H7 (cell line): ENCODE measurements around the gene CYBRD1. TPM values are rescaled to one million over a fixed set of nuclear protein-coding genes. Genes with fewer than 3 reads are reported as not detected.
A peak's percentile ranks its signal among the peaks of the same experiment; 100 is the strongest.
"Not testable (repeated sequence)": the region's sequence is repeated elsewhere in the genome, so short reads cannot be mapped to it uniquely, and the experiment has no call there.

Experiments
- DNase-seq: peaks from one replicate; pipeline ENCODE4 v3.0.0; 2012
- H3K27me3 ChIP-seq: 2 replicates; pipeline ENCODE4 v1.6.0; 2011; ENCODE audit warnings: mild to moderate bottlenecking, low read length; ENCODE audit not compliant: control insufficient read depth, insufficient read depth
- H3K36me3 ChIP-seq: replicated peaks from 2 replicates; pipeline ENCODE4 v1.5.1; 2011; ENCODE audit warnings: low read length; ENCODE audit not compliant: control insufficient read depth, insufficient read depth
- H3K4me3 ChIP-seq: 2 replicates; pipeline ENCODE4 v1.5.1; 2011; ENCODE audit warnings: low read depth, mild to moderate bottlenecking, control low read depth, low read length, moderate library complexity; ENCODE audit not compliant: insufficient read depth
- total RNA-seq: library from RNA; depleted of rRNA; stranded (reverse); fragments of >200 nt; shearing (Covaris generic); gene quantifications from 2 replicates; pipeline ENCODE4 v1.2.3, GENCODE V29; 2014; rRNA removed

Gene CYBRD1, protein sequence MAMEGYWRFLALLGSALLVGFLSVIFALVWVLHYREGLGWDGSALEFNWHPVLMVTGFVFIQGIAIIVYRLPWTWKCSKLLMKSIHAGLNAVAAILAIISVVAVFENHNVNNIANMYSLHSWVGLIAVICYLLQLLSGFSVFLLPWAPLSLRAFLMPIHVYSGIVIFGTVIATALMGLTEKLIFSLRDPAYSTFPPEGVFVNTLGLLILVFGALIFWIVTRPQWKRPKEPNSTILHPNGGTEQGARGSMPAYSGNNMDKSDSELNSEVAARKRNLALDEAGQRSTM
- total RNA-seq, result 2.4 and 4.0 TPM in 2 replicates

DNA sequence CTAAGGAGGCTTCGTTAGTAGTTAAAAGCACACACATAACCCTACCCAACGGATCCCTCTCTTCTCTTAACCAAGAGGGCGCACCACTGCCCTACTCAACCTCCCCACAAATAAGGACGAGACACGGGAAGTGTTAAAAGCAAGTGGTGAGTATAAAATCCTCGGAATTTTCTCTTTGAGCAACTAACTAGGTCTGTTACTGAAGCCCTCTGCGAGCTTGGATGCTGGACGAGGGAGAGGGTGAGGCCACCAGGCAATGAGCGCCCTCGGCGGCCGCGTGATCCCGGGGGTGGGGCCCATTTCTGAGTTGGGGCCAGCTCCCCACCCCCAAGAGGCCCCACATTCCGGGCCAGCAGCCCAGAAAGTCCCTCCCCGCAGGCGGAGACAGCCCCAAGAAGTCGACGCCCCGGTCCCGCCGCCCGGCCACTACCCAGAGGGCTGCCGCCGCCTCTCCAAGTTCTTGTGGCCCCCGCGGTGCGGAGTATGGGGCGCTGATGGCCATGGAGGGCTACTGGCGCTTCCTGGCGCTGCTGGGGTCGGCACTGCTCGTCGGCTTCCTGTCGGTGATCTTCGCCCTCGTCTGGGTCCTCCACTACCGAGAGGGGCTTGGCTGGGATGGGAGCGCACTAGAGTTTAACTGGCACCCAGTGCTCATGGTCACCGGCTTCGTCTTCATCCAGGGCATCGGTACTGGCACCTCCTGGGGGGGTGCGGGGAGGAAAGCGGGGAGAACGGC, at the start of gene CYBRD1:
TSS of gene CYBRD1 (plus strand) at position 423 of the 736 bp plus-strand sequence. CDS start at position 495, 72 bp downstream.
- peak; percentile 77 for DNase-seq
- H3K27me3 ChIP-seq, result peaks cover 6% of the 10 kb centered on the region
- H3K36me3 ChIP-seq, result no peaks in the 10 kb centered on the region
- peak within 1 kb of the TSS; percentile 76 for H3K4me3 ChIP-seq

DNA sequence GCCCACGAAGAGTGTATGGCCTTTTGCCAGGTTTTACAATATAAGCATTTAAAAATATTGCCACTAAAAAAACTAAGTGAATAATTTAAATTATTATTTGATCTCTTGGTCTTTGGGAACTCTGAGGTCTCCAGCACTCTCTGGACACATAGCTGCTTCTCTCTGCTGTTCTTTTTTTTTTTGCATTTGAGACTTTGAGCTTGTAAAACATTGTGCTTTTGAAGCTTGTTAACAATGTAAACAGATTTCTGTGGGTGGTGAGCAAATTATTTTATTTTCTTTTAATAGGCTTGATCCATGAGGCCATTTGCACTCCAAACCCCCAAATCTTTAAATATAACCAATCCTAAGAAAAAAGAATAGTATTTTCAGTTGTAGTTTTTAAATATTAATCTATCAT, 46.3 kb upstream of the CYBRD1 start:
- H3K27me3 ChIP-seq, result no peaks in the 10 kb centered on the region
- no peak overlapping the region for H3K4me3 ChIP-seq
- H3K36me3 ChIP-seq, result peaks cover 9% of the 10 kb centered on the region
- DNase-seq, result no peak

DNA sequence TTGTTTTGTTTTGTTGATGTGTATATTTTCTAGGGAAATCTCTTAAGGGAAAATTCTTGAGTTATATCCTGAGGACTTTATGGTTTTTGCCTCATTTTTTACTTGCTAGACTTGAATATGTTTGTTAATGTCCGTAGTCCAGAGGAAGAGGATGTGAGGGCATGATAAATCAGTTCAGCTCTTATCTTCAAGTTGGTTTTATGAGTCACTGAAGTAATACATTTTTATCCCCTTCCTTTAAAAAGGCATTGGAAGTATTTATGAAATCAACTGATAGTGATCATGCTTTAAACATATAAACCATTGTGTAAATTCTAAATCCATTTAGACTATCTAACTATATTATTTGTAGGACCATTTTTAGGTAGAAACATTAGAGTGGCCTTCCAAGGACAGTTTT, 43.9 kb upstream of the CYBRD1 start:
- no peak for DNase-seq
- no peak overlapping the region for H3K4me3 ChIP-seq
- H3K27me3 ChIP-seq, result no peaks in the 10 kb centered on the region
- H3K36me3 ChIP-seq, result peaks cover 9% of the 10 kb centered on the region

DNA sequence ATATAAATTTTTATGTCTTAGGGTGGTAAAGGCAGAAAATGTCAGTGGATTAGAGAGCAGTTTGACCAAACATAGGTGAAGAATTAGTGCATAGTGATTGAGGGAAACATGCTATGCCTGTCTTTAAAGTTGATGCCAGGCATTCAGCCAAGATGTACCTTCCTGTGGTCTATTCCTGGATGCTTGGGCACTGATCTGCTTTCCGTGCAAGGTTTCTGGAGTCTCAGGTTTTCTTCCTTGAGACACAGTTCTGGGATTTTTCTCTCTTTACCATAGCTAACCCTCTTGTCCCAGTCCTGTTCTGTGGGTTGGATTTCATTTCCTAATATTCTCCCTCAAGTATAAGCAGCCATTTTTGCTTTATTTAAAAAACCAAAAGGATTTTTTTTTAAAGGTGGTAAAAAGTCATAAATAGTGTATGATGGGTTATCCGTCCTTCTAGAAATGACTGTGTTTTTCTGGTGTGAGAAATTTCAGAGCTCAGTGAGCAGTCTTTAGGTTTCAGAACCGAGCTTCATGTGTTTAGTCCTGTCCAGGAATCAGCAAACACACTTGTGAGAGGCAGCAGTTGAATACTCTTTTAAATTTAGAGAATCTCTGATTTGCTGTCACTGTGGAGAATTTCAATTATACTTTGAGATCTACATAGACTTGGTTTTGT, 43.0 kb upstream of the CYBRD1 start:
- H3K27me3 ChIP-seq, result no peaks in the 10 kb centered on the region
- no peak overlapping the region for H3K4me3 ChIP-seq
- H3K36me3 ChIP-seq, result peaks cover 6% of the 10 kb centered on the region
- no peak for DNase-seq

DNA sequence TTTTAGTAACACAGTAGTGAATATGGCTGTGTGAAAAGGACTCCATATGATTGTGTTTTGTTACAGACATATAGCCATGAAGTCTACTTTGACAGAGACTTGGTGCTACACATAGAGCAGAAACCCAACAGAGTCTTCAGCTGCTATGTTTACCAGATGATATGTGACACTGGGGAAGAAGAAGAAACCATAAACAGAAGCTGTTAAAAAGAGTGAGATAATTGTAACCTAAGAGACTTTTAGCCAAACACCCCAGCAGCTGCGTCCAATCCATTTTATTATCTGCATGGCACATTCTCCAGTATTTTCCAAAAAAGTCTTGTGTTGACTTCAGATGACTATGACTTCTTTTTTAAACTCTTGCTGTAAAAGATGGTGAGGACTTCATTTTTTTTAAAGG, 41.4 kb upstream of the CYBRD1 start:
- DNase-seq, result no peak
- Histone ChIP-seq H3K4me3 (no peak overlapping the region), H3K36me3 (peaks cover 3% of the 10 kb centered on the region; the same call in 1 of the 2 replicates), H3K27me3 (no peaks in the 10 kb centered on the region)

DNA sequence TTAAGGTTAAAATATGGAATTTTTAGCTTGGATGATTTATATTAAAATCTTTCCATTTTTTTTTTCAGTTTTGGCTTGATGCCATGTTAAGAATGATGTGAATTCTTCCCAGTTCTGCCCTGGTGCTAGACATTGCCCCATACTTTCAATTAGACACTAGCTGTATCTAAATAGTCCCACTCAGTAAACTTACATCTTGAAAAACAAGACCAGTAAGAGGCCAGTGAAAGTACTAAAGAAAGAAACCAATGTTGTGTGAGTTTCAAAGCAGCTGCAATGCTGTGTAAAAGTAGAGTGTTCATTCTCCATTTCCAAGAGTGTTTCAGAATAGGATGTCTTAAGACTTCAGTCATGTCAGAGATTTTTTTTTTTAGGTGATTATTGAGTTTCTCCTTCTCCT, 40.0 kb upstream of the CYBRD1 start:
- H3K27me3 ChIP-seq, result no peaks in the 10 kb centered on the region
- peaks cover 3% of the 10 kb centered on the region; the same call in 1 of the 2 replicates for H3K36me3 ChIP-seq
- H3K4me3 ChIP-seq, result no peak overlapping the region
- no peak for DNase-seq

DNA sequence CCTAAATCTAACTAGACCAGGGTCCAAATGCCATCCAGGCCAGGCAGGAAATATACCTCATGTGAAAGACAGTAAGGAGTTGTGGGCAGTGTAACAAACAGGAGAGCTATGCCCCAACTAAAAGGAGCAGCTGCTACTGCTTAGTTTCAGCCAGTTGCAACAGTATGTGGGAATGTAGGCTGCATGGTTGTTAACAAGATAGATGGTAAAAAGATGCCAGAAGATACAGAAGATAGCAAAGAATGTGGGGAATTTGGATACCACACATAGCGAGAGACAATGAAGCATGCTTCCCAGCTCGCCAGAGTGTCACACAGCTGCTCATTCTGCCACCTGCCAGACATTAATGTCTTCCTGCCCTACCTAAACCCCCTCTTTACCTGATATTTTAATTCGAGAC, 39.4 kb upstream of the CYBRD1 start:
- no peak for DNase-seq
- no peaks in the 10 kb centered on the region for H3K27me3 ChIP-seq
- H3K36me3 ChIP-seq, result peaks cover 3% of the 10 kb centered on the region; the same call in 1 of the 2 replicates
- H3K4me3 ChIP-seq, result no peak overlapping the region

DNA sequence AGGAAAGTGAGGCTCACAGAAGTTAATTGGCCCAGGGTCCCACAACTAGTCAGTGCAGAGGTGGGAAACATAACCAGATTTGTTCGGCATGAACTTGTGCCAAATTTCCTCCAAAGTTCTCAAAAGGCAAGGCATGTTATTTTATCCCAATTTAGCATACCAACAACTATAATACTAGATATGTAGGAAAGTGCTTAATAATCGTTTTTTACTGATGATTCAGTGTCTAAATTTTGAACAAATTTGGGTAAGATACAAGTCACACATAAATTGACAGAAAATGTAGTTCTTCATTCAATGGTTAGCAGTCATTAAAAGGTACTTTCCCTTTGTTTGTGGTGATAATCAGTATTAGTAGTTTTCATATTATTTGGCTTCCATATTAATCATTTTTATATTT, 38.5 kb upstream of the CYBRD1 start:
- H3K36me3 ChIP-seq, result peaks cover 3% of the 10 kb centered on the region; the same call in 1 of the 2 replicates
- H3K4me3 ChIP-seq, result no peak overlapping the region
- H3K27me3 ChIP-seq, result no peaks in the 10 kb centered on the region
- DNase-seq, result no peak

DNA sequence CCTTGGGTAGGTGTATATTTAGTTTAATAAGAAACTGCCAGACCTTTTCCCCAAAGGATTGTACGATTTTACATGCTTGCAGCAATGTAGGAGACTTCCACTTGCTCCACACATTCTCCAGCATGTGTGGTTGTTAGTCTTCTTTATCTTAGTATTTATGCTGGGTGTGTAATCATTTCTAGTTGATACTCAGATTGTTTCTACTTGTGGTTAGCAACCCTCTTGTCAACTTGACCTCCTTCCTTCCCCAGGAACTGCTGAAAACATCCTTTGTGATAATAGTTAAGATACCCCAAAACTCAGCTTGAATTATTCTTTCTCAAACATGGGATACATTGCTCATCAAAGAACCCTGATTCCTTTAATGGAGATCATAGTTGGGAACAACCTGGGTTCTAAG, 37.2 kb upstream of the CYBRD1 start:
- Histone ChIP-seq H3K4me3 (no peak overlapping the region), H3K36me3 (peaks cover 3% of the 10 kb centered on the region; the same call in 1 of the 2 replicates), H3K27me3 (no peaks in the 10 kb centered on the region)
- no peak for DNase-seq

DNA sequence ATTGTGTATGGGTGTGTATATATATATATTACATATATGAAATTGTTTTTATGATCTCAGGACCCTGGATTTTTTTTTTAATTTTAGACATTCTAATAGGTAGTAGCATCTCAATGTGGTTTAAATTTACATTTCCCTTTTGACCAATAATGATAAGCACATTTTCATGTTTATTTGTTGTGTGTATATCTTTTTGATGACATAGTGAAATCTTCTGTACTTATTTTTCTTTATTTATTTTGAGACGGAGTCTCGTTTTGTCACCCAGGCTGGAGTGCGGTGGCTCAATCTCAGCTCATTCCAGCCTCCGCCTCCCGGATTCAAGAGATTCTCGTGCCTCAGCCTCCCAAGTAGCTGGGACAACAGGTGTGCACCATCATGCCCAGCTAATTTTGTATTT, 35.1 kb upstream of the CYBRD1 start:
- Histone ChIP-seq H3K36me3 (no peaks in the 10 kb centered on the region), H3K27me3 (no peaks in the 10 kb centered on the region), H3K4me3 (no peak overlapping the region)
- DNase-seq, result no peak

DNA sequence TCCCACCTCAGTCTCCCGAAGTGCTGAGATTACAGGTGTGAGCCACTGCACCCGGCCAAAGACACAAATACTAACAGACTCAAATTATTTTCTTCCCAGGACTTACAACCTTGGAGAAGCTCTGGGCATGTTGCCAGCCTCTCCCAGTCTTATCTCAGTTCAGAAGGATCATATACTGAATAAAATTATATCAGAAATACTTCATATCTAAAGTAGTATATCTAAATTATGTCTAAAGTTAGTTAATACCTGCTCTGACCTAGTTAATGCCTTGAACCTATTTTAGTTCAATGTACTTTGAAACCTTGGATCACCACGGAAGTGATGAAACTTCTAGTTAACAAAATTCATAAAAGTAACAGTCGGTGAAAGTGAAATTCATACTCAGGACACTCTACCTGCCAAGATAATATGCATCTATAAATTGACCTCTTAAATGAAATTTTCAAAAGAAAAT, 34.4 kb upstream of the CYBRD1 start:
- no peaks in the 10 kb centered on the region for H3K27me3 ChIP-seq
- no peak for DNase-seq
- H3K4me3 ChIP-seq, result no peak overlapping the region
- no peaks in the 10 kb centered on the region for H3K36me3 ChIP-seq

DNA sequence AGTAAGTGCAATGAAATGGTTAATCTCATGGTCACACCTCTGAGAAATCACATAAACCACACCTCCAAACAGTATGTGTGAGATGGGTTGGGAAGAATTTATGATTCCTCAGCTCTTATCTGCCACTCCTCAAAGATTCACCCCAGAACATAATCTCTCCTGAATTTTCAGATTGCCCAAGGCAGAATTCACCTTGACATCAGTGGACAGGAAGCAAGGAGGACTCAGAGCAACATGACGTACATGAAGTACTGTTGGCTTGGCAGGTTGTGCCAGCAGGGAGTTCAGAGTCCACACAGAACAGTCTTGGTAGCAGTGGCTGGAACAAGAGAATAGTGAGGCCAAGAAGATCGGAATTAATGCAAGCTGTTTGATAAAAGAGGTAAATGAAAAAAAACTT, 31.7 kb upstream of the CYBRD1 start:
- no peak for DNase-seq
- no peak overlapping the region for H3K4me3 ChIP-seq
- no peaks in the 10 kb centered on the region for H3K27me3 ChIP-seq
- no peaks in the 10 kb centered on the region for H3K36me3 ChIP-seq

DNA sequence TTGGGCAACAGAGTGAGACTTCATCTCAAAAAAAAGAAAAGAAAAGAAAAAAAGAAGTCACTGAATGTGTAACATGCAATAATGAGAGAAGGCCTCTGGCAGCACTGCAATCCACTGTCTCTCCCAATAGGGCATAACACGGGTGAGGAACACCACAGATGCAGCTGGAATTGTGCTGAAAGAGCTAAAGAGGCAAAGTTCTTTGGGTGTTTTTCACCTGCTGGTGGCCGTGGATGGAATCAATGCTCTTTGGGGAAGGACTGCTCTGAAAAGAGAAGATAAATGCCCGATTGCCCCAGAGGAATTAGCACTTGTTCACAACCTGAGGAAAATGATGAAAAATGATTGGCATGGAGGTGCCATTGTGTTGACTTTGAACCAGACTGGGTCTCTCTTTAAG, 31.0 kb upstream of the CYBRD1 start:
- DNase-seq, result no peak
- Histone ChIP-seq H3K27me3 (no peaks in the 10 kb centered on the region), H3K4me3 (no peak overlapping the region), H3K36me3 (no peaks in the 10 kb centered on the region)

DNA sequence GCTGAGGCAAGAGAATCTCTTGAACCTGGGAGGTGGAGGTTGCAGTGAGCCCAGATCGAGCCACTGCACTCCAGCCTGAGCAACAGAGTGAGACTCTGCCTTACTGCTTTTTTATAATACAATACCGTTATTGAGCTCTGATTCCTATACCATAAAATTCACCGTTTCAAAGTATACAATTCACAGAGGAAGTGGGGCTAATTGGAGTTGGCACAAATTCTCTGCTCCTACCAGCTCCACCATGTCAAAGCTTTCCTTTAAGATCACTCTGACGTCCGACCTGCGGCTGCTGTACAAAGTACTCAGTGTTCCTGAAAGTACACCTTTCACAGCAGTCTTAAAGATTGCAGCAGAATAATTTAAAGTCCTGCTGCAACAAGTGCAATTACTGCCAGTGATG, 29.6 kb upstream of the CYBRD1 start:
- DNase-seq, result no peak

DNA sequence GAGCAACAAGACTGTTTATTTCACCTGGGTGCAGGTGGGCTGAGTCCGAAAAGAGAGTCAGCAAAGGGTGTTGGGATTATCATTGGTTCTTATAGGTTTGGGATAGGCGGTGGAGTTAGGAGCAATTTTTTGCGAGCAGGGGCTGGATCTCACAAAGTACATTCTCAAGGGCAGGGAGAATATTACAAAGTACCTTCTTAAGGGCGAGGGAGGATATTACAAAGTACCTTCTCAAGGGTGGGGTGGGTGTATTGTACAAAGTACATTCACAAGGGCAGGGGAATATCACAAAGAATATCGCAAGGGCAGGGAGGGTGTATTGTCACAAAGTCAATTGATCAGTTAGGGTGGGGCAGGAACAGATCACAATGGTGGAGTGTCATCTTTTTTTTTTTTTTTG, 24.6 kb upstream of the CYBRD1 start:
- H3K36me3 ChIP-seq, DNase-seq, H3K27me3 ChIP-seq, H3K4me3 ChIP-seq: not testable (repeated sequence)

More for the DNA sequence above, 29.6 kb upstream of the CYBRD1 start:
- Histone ChIP-seq H3K27me3 (no peaks in the 10 kb centered on the region), H3K4me3 (no peak overlapping the region), H3K36me3 (no peaks in the 10 kb centered on the region)
